PC-3 (cell line): Measurements from ENCODE around the gene DCHS1. TPM values are rescaled to one million over a fixed set of nuclear protein-coding genes. Genes with fewer than 3 reads are reported as not detected.

Source experiments
- ATAC-seq: fragments of 200-7000 bp; cut with Tn5 transposase; 2 replicates; pipeline ENCODE4 v1.9.1; 2020; ENCODE audit warnings: mild to moderate bottlenecking, moderate library complexity
- BruUV-seq: library from RNA; stranded (reverse); fragments of 400-500 nt; replicated peaks from 2 replicates; lab custom pipeline; 2021; lab: Mats Ljungman, UMichigan
- CTCF ChIA-PET: fragments of 300-600 bp; sonication (Branson Sonifier 250); formaldehyde crosslinking; loops from one replicate; lab custom pipeline; 2022; ENCODE audit warnings: antibody characterized with exemption; lab: Charles Lee
- POLR2A ChIA-PET: fragments of 300-600 bp; sonication (Branson Sonifier 250); formaldehyde crosslinking; loops from one replicate; lab custom pipeline; 2022; ENCODE audit warnings: antibody characterized with exemption; ENCODE audit not compliant: unreplicated experiment; lab: Charles Lee
- DNase-seq: peaks from one replicate; pipeline ENCODE4 v3.0.0-alpha.2; 2015
- H2AFZ ChIP-seq: fragments of 300-600 bp; sonication (generic); 2 replicates; pipeline ENCODE4 v1.6.0; 2016; ENCODE audit warnings: antibody characterized with exemption, low read length
- H3F3A ChIP-seq: fragments of 300-600 bp; sonication (generic); one replicate; pipeline ENCODE4 v1.6.0; 2017; ENCODE audit warnings: antibody characterized with exemption, low read length, control low read depth, mild to moderate bottlenecking; ENCODE audit not compliant: unreplicated experiment
- H3K27ac ChIP-seq: fragments of 300-600 bp; sonication (generic); 2 replicates; pipeline ENCODE4 v1.5.1; 2016; ENCODE audit warnings: mild to moderate bottlenecking, low read length
- H3K27me3 ChIP-seq: fragments of 300-600 bp; sonication (generic); 2 replicates; pipeline ENCODE4 v1.6.1; 2016; ENCODE audit warnings: low read length, mixed read lengths
- H3K36me3 ChIP-seq: fragments of 300-600 bp; sonication (generic); 2 replicates; pipeline ENCODE4 v1.6.1; 2016; ENCODE audit warnings: low read depth, mixed run types, low read length, mixed read lengths
- H3K4me1 ChIP-seq: fragments of 300-600 bp; sonication (generic); 2 replicates; pipeline ENCODE4 v1.5.1; 2016; ENCODE audit warnings: low read length; ENCODE audit not compliant: insufficient read depth
- H3K4me2 ChIP-seq: fragments of 300-600 bp; sonication (generic); 2 replicates; pipeline ENCODE4 v1.6.0; 2016; ENCODE audit warnings: low read length
- H3K4me3 ChIP-seq: fragments of 300-600 bp; sonication (generic); 2 replicates; pipeline ENCODE4 v1.5.1; 2016; ENCODE audit warnings: mild to moderate bottlenecking, low read length, mixed read lengths
- H3K79me2 ChIP-seq: fragments of 300-600 bp; sonication (generic); 2 replicates; pipeline ENCODE4 v1.6.1; 2017; ENCODE audit warnings: low read length, mixed read lengths
- H3K9ac ChIP-seq: fragments of 300-600 bp; sonication (generic); 2 replicates; pipeline ENCODE4 v1.6.0; 2016; ENCODE audit warnings: mild to moderate bottlenecking, low read length
- H3K9me2 ChIP-seq: fragments of 300-600 bp; sonication (generic); replicated peaks from 2 replicates; pipeline ENCODE4 v1.6.1; 2016; ENCODE audit warnings: mixed run types, low read length, mixed read lengths
- H3K9me3 ChIP-seq: fragments of 300-600 bp; sonication (generic); 2 replicates; pipeline ENCODE4 v1.6.1; 2016; ENCODE audit warnings: low read length, mixed read lengths
- H4K20me1 ChIP-seq: fragments of 300-600 bp; sonication (generic); 2 replicates; pipeline ENCODE4 v1.6.1; 2016; ENCODE audit warnings: low read length, mixed read lengths
- EZH2 ChIP-seq: fragments of 300-600 bp; sonication (generic); IDR thresholded peaks from one replicate; pipeline ENCODE4 v1.6.1; 2017; ENCODE audit warnings: antibody characterized with exemption, mild to moderate bottlenecking, low read length; ENCODE audit not compliant: unreplicated experiment
- EZH2phosphoT487 ChIP-seq: fragments of 300-600 bp; sonication (generic); IDR thresholded peaks from 2 replicates; pipeline ENCODE4 v1.6.1; 2018; ENCODE audit warnings: mild to moderate bottlenecking, antibody characterized with exemption, low read length, borderline replicate concordance
- intact Hi-C: fragments of 100-400 bp; cut with micrococcal nuclease; formaldehyde crosslinking; loops from 2 replicates; pipeline ENCODE4 v1.9.0; 2023
- total RNA-seq: library from RNA; depleted of rRNA; stranded (reverse); fragments of >200 nt; gene quantifications from 2 replicates; pipeline ENCODE4 v1.2.3, GENCODE V29; 2014
- TF ChIP-seq, protein P1 (sequence below): fragments of 300-600 bp; sonication (generic); conservative IDR thresholded peaks from 2 replicates; pipeline ENCODE4 v1.5.1; 2017; ENCODE audit warnings: antibody characterized with exemption, low read depth, mild to moderate bottlenecking, low read length

DCHS1 gene
- total RNA-seq, 1 experiment from 2014 or later: under 0.01 TPM

DNA sequence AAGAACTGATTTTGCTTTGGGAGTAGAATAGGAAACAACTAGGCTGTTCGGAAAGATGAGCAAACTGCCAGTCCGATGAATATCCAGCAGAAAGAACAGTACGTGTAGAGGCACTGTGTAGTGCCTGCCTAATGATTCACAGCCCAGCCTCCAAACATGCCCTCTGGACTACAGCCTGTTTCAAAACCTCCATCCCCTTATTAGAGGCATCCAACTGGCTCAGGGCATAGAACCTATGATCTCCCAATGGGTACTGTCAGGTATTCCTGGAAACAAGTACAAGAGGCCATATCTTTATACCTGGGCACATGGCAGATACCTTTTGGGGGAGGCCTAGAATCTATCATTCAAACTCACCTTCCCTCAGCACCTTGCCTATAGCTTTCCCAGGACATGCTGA, 57.1 kb downstream of the DCHS1 start:
- no peaks in the 10 kb centered on the region for H3F3A ChIP-seq
- no peak for DNase-seq
- no peak overlapping the region for H3K9ac ChIP-seq
- POLR2A ChIA-PET: no interaction called here
- no peak for TF ChIP-seq EZH2
- H3K4me2 ChIP-seq: no peak overlapping the region
- no peaks in the 10 kb centered on the region for H3K27me3 ChIP-seq
- no peak overlapping the region for H2AFZ ChIP-seq
- intact Hi-C loops: no loop called here
- no TSS peak for BruUV-seq
- no peak overlapping the region for H3K4me3 ChIP-seq
- H3K9me2 ChIP-seq: no peaks in the 10 kb centered on the region
- peaks cover 8% of the 10 kb centered on the region; the same call in 1 of the 2 replicates for H3K4me1 ChIP-seq
- CTCF ChIA-PET: no interaction called here
- no peaks in the 10 kb centered on the region for H4K20me1 ChIP-seq
- no peak overlapping the region for H3K27ac ChIP-seq
- H3K36me3 ChIP-seq: peaks cover 39% of the 10 kb centered on the region; the same call in 1 of the 2 replicates
- no peak for ATAC-seq
- H3K79me2 ChIP-seq: peaks cover 42% of the 10 kb centered on the region
- no peaks in the 10 kb centered on the region for H3K9me3 ChIP-seq

DNA sequence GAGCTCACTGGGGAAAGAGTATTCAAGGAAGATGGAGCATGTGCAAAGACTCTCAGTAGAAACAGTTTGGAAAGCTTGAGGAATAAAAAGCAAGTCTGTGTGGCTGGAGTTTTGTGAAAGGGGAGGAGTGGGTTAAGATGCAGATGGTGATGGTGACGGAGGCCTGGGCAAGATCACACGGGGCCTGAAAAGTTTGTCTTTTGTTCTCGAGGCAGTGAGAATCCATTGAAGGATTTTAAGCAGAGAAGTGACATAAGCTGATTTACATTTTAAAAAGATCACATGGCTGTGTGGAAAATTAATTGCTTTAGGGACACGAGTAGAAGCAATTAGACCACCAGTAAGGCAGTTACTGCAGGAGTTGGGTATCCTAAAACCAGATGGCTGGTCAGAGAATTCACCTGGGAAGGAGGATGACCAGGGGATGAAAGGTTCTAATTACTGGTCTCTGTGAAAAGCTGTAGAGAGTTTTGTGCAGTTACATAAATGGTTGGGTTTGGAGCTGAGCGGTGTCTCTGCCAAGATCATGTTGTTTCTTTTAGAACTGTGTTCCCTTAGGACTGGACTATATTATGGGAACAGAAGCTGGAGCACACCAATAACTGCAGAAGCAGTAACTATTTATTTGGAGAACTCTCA, 59.3 kb downstream of the DCHS1 start:
- Histone ChIP-seq H3K4me3 (no peak overlapping the region), H3K4me1 (no peaks in the 10 kb centered on the region), H4K20me1 (no peaks in the 10 kb centered on the region), H3K27ac (no peak overlapping the region), H3K27me3 (no peaks in the 10 kb centered on the region), H3K9me3 (no peaks in the 10 kb centered on the region), H3K36me3 (peaks cover 40% of the 10 kb centered on the region; the same call in 1 of the 2 replicates), H2AFZ (no peak overlapping the region), H3K9me2 (no peaks in the 10 kb centered on the region), H3K4me2 (no peak overlapping the region), H3K79me2 (peaks cover 21% of the 10 kb centered on the region), H3F3A (no peaks in the 10 kb centered on the region), H3K9ac (no peak overlapping the region)
- no peak for DNase-seq
- no peak for ATAC-seq
- POLR2A ChIA-PET: no interaction called here
- no TSS peak for BruUV-seq
- no peak for TF ChIP-seq EZH2
- no peak for TF ChIP-seq EZH2phosphoT487
- TF ChIP-seq, protein P1, sequence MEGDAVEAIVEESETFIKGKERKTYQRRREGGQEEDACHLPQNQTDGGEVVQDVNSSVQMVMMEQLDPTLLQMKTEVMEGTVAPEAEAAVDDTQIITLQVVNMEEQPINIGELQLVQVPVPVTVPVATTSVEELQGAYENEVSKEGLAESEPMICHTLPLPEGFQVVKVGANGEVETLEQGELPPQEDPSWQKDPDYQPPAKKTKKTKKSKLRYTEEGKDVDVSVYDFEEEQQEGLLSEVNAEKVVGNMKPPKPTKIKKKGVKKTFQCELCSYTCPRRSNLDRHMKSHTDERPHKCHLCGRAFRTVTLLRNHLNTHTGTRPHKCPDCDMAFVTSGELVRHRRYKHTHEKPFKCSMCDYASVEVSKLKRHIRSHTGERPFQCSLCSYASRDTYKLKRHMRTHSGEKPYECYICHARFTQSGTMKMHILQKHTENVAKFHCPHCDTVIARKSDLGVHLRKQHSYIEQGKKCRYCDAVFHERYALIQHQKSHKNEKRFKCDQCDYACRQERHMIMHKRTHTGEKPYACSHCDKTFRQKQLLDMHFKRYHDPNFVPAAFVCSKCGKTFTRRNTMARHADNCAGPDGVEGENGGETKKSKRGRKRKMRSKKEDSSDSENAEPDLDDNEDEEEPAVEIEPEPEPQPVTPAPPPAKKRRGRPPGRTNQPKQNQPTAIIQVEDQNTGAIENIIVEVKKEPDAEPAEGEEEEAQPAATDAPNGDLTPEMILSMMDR: no peak
- intact Hi-C loops: no loop called here
- CTCF ChIA-PET: no interaction called here

DNA sequence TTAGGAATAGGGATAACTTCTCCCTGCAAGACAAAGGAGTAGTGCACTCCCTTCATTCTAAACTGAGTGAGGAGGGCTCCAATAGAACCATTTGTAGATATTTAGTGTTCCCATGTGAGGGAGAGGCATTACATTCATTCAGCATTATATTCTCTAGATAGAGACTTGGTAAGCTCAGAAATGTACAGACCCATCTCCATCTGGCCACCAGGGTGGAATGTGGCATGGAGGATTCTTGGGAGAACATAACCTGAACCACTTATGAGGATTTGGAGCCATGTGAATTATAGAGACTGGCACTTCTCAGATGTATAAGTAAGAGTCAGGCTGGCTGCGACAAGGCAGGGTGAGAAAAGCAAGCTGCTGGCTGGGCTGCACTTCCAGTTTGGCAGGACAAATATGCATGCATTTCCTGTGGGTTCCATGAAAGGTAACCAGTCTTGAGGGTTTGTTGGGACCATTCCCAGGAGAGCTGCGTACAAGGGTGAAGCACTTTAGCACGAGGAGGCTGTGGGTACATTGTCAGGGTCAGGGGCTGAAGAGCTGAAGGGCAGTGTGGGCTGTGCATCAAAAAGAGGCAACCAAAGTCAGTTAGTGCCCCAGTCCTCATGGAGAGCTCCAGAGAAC, 61.4 kb downstream of the DCHS1 start:
- CTCF ChIA-PET: no interaction called here
- POLR2A ChIA-PET: no interaction called here
- ATAC-seq: no peak

More for the DNA sequence above, 61.4 kb downstream of the DCHS1 start:
- no peak overlapping the region for H2AFZ ChIP-seq
- H3K4me1 ChIP-seq: no peaks in the 10 kb centered on the region
- no peaks in the 10 kb centered on the region for H3K9me2 ChIP-seq
- no peak overlapping the region for H3K4me2 ChIP-seq
- TF ChIP-seq, protein P1: no peak
- no peak for TF ChIP-seq EZH2phosphoT487
- TF ChIP-seq EZH2: no peak
- no peaks in the 10 kb centered on the region; the same call in 1 of the 2 replicates for H3K79me2 ChIP-seq
- peaks cover 21% of the 10 kb centered on the region; the same call in 1 of the 2 replicates for H3K36me3 ChIP-seq
- no peaks in the 10 kb centered on the region for H3K27me3 ChIP-seq
- H3K9me3 ChIP-seq: no peaks in the 10 kb centered on the region
- no TSS peak for BruUV-seq
- no peak overlapping the region for H3K4me3 ChIP-seq
- no peak for DNase-seq
- H3K9ac ChIP-seq: no peak overlapping the region
- intact Hi-C loops: no loop called here
- no peak overlapping the region for H3K27ac ChIP-seq
- no peaks in the 10 kb centered on the region for H3F3A ChIP-seq
- H4K20me1 ChIP-seq: no peaks in the 10 kb centered on the region
